Astrocyte (in vitro differentiated cells and primary cell): ENCODE results near the gene TAF4.
"Not testable (repeated sequence)": the region's sequence is repeated elsewhere in the genome, so short reads cannot be mapped to it uniquely, and the experiment has no call there.

Experiments
- CTCF ChIP-seq: IDR thresholded peaks from 2 replicates; pipeline ENCODE4 v1.5.1; 2011; ENCODE audit warnings: low read depth, mild to moderate bottlenecking, inconsistent platforms, low read length, moderate library complexity; ENCODE audit not compliant: insufficient read depth
- EZH2 ChIP-seq: IDR thresholded peaks from 2 replicates; pipeline ENCODE4 v1.6.1; 2012; ENCODE audit warnings: mild to moderate bottlenecking, low read length, inconsistent platforms; ENCODE audit not compliant: insufficient read depth

DNA sequence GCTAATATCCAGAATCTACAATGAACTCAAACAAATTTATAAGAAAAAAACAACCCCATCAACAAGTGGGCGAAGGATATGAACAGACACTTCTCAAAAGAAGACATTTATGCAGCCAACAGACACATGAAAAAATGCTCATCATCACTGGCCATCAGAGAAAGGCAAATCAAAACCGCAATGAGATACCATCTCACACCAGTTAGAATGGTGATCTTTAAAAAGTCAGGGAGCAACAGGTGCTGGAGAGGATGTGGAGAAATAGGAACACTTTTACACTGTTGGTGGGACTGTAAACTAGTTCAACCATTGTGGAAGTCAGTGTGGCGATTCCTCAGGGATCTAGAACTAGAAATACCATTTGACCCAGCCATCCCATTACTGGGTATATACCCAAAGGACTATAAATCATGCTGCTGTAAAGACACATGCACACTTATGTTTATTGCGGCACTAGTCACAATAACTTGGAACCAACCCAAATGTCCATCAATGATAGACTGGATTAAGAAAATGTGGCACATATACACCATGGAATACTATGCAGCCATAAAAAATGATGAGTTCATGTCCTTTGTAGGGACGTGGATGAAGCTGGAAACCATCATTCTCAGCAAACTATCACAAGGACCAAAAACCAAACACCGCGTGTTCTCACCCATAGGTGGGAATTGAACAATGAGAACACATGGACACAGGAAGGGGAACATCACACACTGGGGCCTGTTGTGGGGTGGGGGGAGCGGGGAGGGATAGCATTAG lies 6.2 kb upstream of the TAF4 start:
- not testable (repeated sequence) for TF ChIP-seq CTCF, EZH2
